Measurements from ENCODE around the gene CMTM7. TPM values are rescaled to one million over a fixed set of nuclear protein-coding genes. Genes with fewer than 3 reads are reported as not detected.

CMTM7 gene
- total and polyA plus RNA-seq, 10 of the 15 experiments (the other 5 are each of a cell fraction or from before 2014, with no cell fraction given), result 3.7 to 36.4 (median 14.7) TPM

GRCh38 chr3:32373844-32374243 lies 17.8 kb upstream of the CMTM7 start:
- in situ Hi-C loops (cut with MboI), result loop anchor here (10.0 kb wide), 1 partner anchor 291 kb away; no protein-coding TSS in a partner anchor
- ATAC-seq (no peak), FAIRE-seq (no peak), DNase-seq (ENCODE audit: low read depth, low spot score) (no peak)
- ChIA-PET RAD21 (ENCODE audit: unreplicated experiment) (interaction anchor here (0.7 to 7.3 kb wide), 9 partner anchors 13 to 95 kb away, joined by 3 to 121 read pairs (median 5); no protein-coding TSS in a partner anchor), CTCF (interaction anchor here (1.0 to 10.0 kb wide), 20 partner anchors 9 to 124 kb away, joined by 3 to 201 read pairs (median 10); partner anchors contain the start of gene CMTM7), POLR2A (interaction anchor here (0.6 kb wide), 1 partner anchor 65 kb away, joined by 5 read pairs; no protein-coding TSS in a partner anchor), SMC1A (ENCODE audit: uncharacterized antibody, unreplicated experiment) (interaction anchor here (1.0 to 6.4 kb wide), 22 partner anchors 9 to 137 kb away, joined by 3 to 106 read pairs (median 8); partner anchors contain the start of gene CMTM7)
- WGBS (ENCODE audit: insufficient coverage, insufficient replicate concordance, low lambda C conversion rate, missing lambda C conversion rate), result 61% methylated on average over 5 of the region's 5 CpGs
- no peak overlapping the region for H3K4me2 ChIP-seq (ENCODE audit: control insufficient read depth, insufficient read depth)
- peaks cover 0 to 3% of the 10 kb centered on the region in 2 experiments; a peak in 1 of 4 replicates for H3K27me3 ChIP-seq (replicated peaks in 1 of 2; ENCODE audit: control insufficient read depth in 2 of 2, insufficient read depth in 2 of 2, low read length in 1 of 2)
- H3K9ac ChIP-seq (ENCODE audit: control insufficient read depth, insufficient read depth, low read length), result no peak overlapping the region
- TF ChIP-seq KAT2A (conservative IDR thresholded peaks at IDR 0.05; ENCODE audit: control insufficient read depth, low read depth, low read length), result no peak
- TF ChIP-seq SMARCA5 (IDR thresholded peaks at IDR 0.05), result no peak
- intact Hi-C loops (cut with micrococcal nuclease; ENCODE audit: unreplicated experiment), result loop anchor here (10.0 kb wide), 1 partner anchor 291 kb away; no protein-coding TSS in a partner anchor
- no peak overlapping the region for H2AFZ ChIP-seq (ENCODE audit: control insufficient read depth, low read depth, low read length)
- no peaks in the 10 kb centered on the region for H3K9me3 ChIP-seq (replicated peaks; ENCODE audit: control insufficient read depth, insufficient read depth, low read length)
- H3K36me3 ChIP-seq (ENCODE audit: control insufficient read depth in 2 of 2, insufficient read depth in 2 of 2, low read length in 1 of 2), result no peaks in the 10 kb centered on the region
- H3K27ac ChIP-seq (ENCODE audit: control insufficient read depth, insufficient read depth), result no peak overlapping the region
- no peaks in the 10 kb centered on the region for H3K79me2 ChIP-seq (ENCODE audit: control insufficient read depth, insufficient read depth, low read length)
- BruUV-seq (replicated peaks), result no TSS peak
- H4K20me1 ChIP-seq (ENCODE audit: control insufficient read depth, insufficient read depth), result no peaks in the 10 kb centered on the region
- no peak overlapping the region for H3K4me3 ChIP-seq
- peaks cover 4% of the 10 kb centered on the region; the same call in 1 of the 2 replicates for H3K4me1 ChIP-seq (ENCODE audit: control insufficient read depth, insufficient read depth, low read length)

- ChIA-PET RAD21 (ENCODE audit: unreplicated experiment) (interaction anchor here (0.6 to 7.3 kb wide), 33 partner anchors 8 to 171 kb away, joined by 3 to 121 read pairs (median 4); partner anchors contain the start of genes CMTM6 and CMTM7), POLR2A (interaction anchor here (0.5 to 2.0 kb wide), 4 partner anchors 15 to 93 kb away, joined by 3 to 6 read pairs (median 4); no protein-coding TSS in a partner anchor), CTCF (interaction anchor here (0.6 to 10.0 kb wide), 47 partner anchors 8 to 405 kb away, joined by 3 to 201 read pairs (median 4); partner anchors contain the start of gene CMTM7), SMC1A (ENCODE audit: uncharacterized antibody, unreplicated experiment) (interaction anchor here (0.6 to 6.4 kb wide), 41 partner anchors 7 to 1548 kb away, joined by 3 to 106 read pairs (median 5); partner anchors contain the start of genes CMTM6 and CMTM7)
- Histone ChIP-seq H3K79me2 (ENCODE audit: control insufficient read depth, insufficient read depth, low read length) (no peaks in the 10 kb centered on the region), H3K4me3 (no peak overlapping the region), H3K4me1 (ENCODE audit: control insufficient read depth, insufficient read depth, low read length) (peaks cover 4% of the 10 kb centered on the region; the same call in 1 of the 2 replicates), H3K9ac (ENCODE audit: control insufficient read depth, insufficient read depth, low read length) (no peak overlapping the region), H3K27me3 (replicated peaks in 1 of 2; ENCODE audit: control insufficient read depth in 2 of 2, insufficient read depth in 2 of 2, low read length in 1 of 2) (peaks cover 0 to 3% of the 10 kb centered on the region in 2 experiments; a peak in 1 of 4 replicates), H4K20me1 (ENCODE audit: control insufficient read depth, insufficient read depth) (no peaks in the 10 kb centered on the region), H3K9me3 (replicated peaks; ENCODE audit: control insufficient read depth, insufficient read depth, low read length) (no peaks in the 10 kb centered on the region), H2AFZ (ENCODE audit: control insufficient read depth, low read depth, low read length) (no peak overlapping the region), H3K4me2 (ENCODE audit: control insufficient read depth, insufficient read depth) (no peak overlapping the region), H3K36me3 (ENCODE audit: control insufficient read depth in 2 of 2, insufficient read depth in 2 of 2, low read length in 1 of 2) (no peaks in the 10 kb centered on the region), H3K27ac (ENCODE audit: control insufficient read depth, insufficient read depth) (no peak overlapping the region)
- intact Hi-C loops (cut with micrococcal nuclease; ENCODE audit: unreplicated experiment), result loop anchor here (1.0 to 10.0 kb wide), 3 partner anchors 24 to 290 kb away; no protein-coding TSS in a partner anchor
- ATAC-seq (peak; percentile 92), DNase-seq (ENCODE audit: low read depth, low spot score) (peak; percentile 42), FAIRE-seq (peak; percentile 35)
- in situ Hi-C loops (cut with MboI), result loop anchor here (5.0 to 10.0 kb wide), 2 partner anchors 92 to 290 kb away; no protein-coding TSS in a partner anchor
- BruUV-seq (replicated peaks), result no TSS peak
- WGBS (ENCODE audit: insufficient coverage, insufficient replicate concordance, low lambda C conversion rate, missing lambda C conversion rate), result 20% methylated on average over 12 of the region's 12 CpGs
- TF ChIP-seq RAD21 (IDR thresholded peaks at IDR 0.05; ENCODE audit: insufficient read depth, low read depth, low read length) (peak; percentile 75), SP1 (IDR thresholded peaks at IDR 0.05; ENCODE audit: low read depth, low read length) (no peak), MYC (IDR thresholded peaks at IDR 0.05; ENCODE audit: insufficient read depth, insufficient read length, insufficient replicate concordance, low read length, severe bottlenecking) (no peak), ASH2L (IDR thresholded peaks at IDR 0.05; ENCODE audit: borderline replicate concordance, low read depth) (no peak), ATF7 (IDR thresholded peaks at IDR 0.05; ENCODE audit: low read depth) (no peak), KLF5 (IDR thresholded peaks at IDR 0.05; ENCODE audit: partially characterized antibody) (no peak), SMC3 (IDR thresholded peaks at IDR 0.05; ENCODE audit: borderline replicate concordance, low read length) (peak; percentile 73; the same call in 1 of the 2 replicates), TARDBP (IDR thresholded peaks at IDR 0.05; ENCODE audit: borderline replicate concordance) (no peak), CREB1 (IDR thresholded peaks at IDR 0.05; ENCODE audit: low read depth) (no peak), SREBF1 (IDR thresholded peaks at IDR 0.05; ENCODE audit: low read length) (no peak), NFXL1 (IDR thresholded peaks at IDR 0.05; ENCODE audit: borderline replicate concordance) (no peak)
Observed at GRCh38 chr3:32374788-32375595, 16.7 kb upstream of the CMTM7 start.
